DMS153 (cell line): ENCODE results near the gene ZNF709.
"Not testable (repeated sequence)": the region's sequence is repeated elsewhere in the genome, so short reads cannot be mapped to it uniquely, and the experiment has no call there.

Source experiments
- DNase-seq: peaks from one replicate; lab custom pipeline; 2025; lab: John Stamatoyannopoulos, UW

ZNF709 gene

GRCh38 chr19:12453495-12453894 is 31.1 kb downstream of the ZNF709 start:
- DNase-seq = no peak

GRCh38 chr19:12450844-12451243 is 33.8 kb downstream of the ZNF709 start:
- DNase-seq = no peak

GRCh38 chr19:12448808-12449207 is 35.8 kb downstream of the ZNF709 start:
- no peak for DNase-seq

DNA sequence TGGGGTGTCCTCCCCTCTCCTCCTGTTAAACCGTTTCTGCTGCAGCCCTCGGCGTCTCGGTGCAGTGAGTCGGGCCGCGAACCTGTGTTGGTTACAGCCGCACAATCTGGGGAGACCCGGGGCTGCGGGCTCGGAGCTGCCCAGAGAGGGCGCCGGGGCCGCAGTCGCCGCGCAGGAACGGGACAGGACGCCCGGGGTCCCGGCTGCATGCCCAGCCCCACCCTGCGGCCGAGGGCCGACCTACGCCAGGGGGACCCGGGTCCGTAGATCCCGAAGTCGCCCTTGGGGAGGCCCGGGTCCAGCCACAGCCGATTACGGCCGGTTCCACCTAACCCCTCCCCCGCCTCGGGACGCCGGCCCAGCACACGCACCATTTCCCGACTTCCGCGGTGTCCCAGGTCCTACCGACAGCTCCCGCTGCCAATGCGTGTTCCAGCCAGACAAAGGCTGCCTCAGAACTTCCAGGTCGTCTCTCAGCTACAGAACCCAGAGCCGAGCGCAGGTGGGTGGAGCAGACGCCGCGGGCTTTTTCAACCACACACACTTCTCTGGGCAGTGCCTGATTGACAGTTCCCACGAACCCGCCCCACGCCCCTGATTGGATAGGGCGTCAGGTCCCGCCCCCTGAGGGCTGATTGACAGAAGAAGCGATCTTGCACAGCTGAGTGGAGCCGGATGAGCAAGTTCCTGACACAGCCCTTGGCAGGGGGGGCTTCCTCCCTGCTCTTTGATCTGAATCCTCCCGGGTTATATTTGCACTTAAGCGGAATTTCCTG is 43.9 kb downstream of the ZNF709 start, which contains the start of gene ZNF443:
Gene ZNF443 (minus strand): TSS at position 481 of the 776 bp plus-strand sequence. CDS start 107 bp downstream, at position 374.
- DNase-seq = peak; percentile 97

DNA sequence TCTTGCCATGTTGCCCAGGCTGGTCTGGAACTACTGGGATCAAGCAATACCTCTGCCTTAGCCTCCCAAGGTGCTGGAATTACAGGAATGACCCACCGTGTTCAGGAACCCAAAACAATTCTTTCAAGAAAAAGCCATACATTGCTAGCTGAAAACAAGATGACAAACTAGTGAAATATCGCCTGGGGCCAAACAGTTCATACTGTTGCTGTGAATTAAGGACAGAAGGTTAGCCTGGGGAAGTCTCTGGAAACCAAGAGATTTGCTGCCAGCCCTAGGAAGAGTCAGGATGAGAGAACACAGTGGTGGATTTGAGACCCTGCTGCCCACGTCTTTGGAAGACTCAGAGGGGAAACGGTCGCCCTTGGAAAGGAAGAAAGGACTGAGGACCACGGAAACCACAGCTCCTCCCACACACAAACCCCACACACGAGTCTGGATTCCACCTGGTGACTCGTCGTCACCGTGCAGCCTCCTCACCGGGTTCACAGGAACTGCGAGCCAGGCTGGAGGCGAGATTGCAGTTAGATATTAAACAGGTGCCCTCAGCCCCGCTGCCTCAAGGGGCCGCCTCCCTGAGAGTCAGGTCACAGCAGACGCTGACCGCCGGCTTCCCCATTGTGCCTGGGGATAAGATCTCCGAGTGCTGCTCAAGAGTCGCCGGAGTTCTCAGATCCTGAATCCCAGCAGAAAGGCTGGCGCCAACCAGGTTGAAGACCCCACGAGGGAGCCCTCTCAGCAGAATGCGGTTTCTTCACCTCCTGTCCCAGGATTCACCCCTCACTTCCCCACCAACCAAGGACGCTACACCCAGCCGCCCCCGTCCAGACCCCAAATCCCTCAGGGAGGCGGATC is 44.7 kb downstream of the ZNF709 start:
- not testable (repeated sequence) for DNase-seq

GRCh38 chr19:12430726-12431299 is 53.8 kb downstream of the ZNF709 start:
- not testable (repeated sequence) for DNase-seq

DNA sequence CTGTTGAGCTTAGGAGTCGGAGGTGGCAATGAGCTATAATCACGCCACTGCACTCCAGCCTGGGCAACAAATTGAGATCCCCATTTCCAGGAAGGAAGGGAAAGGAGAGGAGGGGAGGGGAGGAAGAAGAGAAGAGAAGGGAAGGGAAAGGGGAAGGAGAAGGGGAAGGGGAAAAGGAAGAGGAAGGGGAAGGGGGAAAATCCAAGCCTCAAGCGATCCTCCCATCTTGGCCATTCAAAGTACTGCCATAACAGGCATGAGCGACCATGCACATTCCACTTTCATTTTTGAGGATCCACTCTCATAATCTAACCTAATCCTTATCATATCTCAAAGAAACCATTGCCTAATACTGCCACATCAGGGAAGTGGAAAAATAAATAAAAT is 58.7 kb downstream of the ZNF709 start:
- DNase-seq = no peak

- no peak for DNase-seq
Observed at GRCh38 chr19:12425236-12425887, 59.3 kb downstream of the ZNF709 start.

- DNase-seq = not testable (repeated sequence)
Observed at GRCh38 chr19:12417273-12417672, 67.3 kb downstream of the ZNF709 start.

DNA sequence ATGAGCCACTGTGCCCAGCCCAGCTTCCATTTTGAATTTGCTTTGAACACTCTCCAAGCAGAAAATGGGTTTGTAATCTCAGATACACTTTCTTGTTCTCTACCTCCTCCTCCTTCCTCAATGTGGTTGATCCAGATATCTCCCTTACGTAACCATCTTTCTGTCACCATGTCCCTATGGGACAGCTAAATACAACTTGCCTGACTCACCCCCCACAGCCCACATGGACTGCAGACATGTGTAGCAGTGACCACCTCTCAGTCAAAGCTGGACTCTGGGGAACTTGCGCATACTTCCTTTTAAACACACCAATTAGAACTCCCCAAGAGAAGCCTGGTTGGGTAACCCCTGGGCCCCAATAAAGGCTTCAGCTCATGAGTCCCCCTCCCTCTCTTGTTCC is 72.7 kb downstream of the ZNF709 start:
- DNase-seq = no peak
